Hematopoietic multipotent progenitor cell treated with erythropoietin and hydrocortisone succinate and interleukin-3 and kit ligand, for 15 days (in vitro differentiated cells): Measurements from ENCODE around the gene NR2C2.
A peak's percentile ranks its signal among the peaks of the same experiment; 100 is the strongest.

Experiments
- DNase-seq: peaks from one replicate; pipeline ENCODE4 v3.0.0-alpha.2; 2015; ENCODE audit warnings: low spot score

NR2C2 gene

DNA sequence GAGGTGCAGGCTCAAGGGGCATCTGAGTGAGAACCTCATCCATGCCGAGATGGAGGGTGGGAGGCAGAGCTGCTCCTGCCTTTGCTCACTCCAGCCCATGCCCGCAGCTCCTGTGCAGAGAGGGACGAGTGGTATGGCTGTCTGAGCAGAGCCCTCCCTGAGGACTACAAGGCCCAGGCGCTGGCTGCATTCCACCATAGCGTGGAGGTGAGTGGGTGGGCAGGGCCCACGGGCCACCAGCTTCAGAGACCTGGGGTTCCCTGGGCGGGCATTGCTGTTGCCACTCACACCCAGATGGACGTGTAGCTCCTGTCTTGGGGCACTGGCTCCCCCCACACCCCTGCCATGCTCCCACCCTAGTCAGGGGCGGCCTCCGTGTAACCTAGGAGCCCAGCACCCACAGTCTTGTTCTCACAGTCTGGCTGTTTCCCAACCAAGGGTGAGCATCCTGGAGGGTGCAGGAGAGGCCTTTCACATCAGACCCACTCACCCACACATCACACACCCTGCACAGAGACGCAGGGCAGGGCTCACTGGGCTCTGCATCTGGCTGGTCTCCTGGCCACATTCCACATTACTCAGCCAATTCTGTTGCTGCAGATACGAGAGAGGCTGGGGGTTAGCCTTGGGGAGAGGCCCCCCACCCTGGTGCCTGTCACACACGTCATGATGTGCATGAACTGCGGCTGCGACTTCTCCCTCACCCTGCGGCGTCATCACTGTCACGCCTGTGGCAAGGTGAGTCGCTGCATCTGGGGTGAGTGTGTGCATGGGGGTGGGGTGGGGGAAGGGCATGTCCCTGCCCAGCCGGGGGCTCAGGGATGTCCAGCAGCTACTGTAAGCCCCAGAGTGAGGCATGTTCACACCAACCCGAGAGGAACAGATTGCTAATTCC is 25.3 kb upstream of the NR2C2 start:
- DNase-seq, result no peak

DNA sequence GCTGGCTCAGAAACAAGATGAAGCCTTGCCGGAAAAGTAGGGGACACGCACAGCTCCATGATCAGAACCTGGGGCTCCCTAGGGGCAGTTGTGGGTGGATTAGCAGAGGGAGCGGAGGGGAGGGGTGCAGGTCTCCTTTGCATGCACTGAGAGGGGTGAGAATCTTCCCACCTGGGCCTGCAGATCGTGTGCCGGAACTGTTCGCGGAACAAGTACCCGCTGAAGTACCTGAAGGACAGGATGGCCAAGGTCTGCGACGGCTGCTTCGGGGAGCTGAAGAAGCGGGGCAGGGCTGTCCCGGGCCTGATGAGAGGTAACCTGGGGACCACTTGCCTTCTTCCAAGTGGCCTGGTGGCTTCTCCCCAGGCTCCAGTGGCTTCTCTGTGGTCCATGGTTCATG is 24.5 kb upstream of the NR2C2 start:
- no peak for DNase-seq

DNA sequence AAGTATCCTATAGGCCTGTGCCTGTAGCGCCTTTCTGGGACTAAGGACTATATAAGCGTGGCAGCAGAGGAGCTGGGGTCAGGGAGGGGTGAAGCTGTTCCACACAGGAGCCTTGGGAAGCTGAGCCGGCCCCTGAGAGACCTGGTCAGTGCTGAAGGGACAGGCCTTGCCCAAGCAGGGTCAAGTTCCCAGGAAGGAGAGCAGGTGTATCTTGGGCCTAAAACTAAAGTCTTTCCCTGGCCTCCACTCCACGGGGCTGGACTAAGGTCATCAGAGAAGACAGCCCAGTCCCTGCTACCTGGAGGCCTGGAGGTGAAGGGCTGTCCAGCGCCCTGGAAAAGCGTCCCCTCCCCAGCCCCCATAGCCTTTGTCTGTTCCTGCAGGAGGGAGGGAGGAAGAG is 23.9 kb upstream of the NR2C2 start:
- DNase-seq, result no peak

DNA sequence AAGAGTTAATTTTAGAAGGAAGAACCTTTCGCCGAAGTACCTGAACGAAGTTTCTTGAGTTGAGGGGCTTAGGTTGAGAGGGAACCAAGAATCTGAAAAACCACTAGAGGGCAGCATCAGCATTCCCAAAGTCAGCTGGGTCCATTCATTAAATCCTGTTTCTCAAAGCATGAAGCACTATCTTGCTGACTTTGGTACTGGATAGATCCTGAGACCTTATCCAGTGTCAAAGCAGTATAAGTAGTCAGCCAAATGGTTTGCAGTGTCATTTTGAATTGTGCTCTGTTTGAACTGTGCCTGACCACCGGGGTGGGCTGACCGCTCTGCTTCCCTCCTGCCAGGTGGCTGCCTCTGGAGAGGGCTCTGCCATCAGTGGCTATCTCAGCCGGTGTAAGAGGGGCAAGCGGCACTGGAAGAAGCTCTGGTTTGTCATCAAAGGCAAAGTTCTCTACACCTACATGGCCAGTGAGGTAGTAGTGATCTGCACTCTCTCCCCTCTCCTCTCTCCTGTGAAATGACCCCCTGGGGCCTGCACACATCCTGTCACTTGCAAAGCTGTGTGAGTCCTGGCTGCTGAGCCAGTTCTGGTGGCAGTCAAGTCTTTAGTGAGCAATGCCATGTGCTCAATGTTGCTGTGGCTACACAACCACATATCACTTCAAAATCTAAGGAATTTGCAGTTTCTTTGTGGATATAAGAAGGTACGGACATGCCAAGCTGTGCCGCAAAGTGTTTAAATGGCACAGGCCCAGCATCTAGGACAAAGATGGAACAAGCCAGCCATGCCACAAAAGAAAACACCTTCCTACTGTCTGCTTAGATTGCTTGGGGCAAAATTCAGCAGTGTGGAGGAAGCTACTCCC is 21.4 kb upstream of the NR2C2 start:
- peak; percentile 70 for DNase-seq

DNA sequence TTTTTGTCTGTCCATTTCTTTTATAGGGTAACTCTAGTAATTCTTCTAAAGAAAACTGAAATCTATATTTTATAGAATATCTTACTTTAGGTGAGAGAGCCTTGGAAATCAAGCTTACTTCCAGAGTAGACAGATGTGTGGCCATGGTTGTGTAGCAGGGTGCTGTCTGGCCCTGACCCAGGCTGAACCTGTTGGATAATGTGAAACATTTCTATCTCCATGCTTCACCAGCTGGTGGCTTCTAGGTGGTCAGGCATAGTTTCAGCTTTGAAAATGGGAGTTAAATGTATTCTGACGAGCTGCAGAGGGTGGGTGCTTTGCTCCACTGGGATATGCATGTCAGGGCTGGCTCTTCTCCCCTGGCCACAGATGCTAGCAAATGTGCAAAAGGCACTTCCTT is 20.8 kb upstream of the NR2C2 start:
- DNase-seq, result no peak

DNA sequence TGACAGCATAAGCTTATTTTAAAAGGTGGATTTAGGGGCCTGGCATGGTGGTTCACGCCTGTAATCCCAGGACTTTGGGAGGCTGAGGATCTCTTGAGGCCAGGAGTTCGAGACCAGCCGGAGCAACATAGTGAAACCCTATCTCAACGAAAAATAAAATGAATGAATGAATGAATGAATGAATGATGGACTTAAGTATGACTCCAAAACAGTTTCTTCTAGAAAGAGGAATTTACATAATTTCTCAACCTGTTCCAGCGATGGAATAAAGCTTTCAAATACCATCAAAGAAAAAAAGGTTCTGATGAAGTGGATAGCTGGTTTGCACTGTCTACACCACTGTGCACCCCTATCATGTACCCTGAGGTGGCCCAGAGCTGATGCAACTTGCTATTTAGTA is 20.1 kb upstream of the NR2C2 start:
- DNase-seq, result no peak

DNA sequence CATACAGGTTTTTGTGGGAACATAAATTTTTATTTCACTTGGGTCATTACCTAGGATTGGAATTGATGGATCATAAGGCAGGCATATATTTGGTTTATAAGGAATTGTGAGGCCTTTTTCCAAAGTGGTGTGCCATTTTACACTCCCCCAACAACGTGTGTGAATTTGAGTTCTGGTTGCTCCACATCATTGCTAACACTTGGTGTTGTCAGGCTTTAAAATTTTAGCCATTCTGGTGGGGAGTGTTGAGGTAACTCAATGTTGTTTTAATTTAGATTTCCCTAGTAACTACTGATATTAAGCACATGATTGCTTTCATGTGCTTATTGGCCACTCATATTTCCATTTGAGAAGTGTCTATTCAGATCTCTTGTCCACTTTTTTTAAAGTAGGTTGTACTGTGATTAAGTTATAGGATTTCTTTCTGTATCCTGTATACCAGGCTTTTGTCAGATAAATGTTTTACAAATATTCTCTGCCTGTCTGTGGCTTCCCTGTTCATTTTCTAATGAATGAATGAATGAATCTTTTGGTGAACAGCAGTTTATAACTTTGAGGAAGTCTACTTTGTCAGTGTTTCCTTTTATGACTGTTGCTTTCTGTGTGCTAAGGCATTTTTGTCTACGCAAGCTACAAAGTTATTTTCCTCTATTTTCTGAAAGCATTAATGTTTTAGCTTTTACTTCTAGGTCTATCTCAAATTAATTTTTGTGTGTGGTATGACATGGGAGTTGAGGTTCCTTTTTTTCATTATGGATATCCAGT is 17.9 kb upstream of the NR2C2 start:
- no peak for DNase-seq

DNA sequence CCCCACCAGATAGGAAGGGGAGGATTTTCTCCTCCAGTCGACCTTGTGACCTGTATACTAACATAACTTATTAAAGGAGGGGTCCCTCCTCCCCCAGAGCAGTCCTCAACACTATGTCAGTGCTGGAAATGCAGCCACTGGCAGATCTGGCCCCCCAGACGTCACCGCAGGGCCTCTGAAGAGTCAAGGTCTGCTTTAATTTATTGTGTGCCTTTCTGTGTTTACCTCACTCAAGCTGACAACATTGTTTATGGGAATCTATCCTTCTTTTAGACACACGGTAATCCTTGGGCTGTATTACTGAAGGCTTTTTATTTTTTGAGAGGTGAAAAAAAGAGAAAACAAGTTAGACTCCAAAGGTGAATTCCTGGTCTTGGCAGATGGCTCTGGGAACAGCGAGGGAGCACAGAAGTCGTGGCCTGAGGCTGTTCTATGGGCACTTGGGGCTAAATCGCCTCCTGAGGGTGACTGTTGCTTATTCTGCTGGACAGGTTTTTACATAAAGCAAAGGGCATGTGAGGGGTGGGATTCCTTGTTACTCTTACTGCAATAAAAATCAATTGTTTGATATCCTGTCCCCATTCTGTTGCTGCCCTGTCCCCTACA is 13.5 kb upstream of the NR2C2 start:
- DNase-seq, result no peak

DNA sequence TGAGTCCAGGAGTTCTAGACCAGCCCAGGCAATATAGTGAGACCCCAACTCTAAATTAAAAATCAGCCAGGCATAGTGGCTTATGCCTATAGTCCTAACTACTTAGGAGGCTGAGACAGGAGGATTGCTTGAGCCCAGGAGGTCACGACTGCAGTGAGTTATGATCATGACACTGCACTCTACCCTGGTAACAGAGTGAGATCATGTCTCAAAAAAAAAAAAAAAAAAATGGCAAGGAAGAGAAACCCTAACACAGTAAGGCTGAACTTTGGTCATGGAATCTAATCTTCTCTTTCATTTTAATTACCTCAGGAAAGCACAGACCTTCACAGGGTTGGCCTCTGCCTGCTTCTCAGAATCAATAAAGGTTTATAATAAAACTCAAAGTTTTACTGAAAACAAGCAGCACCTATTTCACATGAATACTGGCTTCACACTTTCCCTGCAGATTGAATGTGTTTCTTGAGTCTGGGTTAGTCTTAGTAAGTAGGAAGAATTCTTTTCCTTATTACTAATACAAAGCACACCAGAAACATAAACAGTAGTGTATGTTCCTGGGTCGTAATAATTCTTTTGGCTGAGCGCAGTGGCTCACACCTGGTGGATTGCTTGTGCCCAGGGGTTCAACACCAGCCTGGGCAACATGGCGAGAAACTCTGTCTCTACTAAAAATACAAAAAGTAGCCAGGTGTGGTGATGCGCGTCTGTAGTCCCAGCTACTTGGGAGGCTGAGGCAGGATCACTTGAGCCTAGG is 11.6 kb upstream of the NR2C2 start:
- DNase-seq, result no peak

DNA sequence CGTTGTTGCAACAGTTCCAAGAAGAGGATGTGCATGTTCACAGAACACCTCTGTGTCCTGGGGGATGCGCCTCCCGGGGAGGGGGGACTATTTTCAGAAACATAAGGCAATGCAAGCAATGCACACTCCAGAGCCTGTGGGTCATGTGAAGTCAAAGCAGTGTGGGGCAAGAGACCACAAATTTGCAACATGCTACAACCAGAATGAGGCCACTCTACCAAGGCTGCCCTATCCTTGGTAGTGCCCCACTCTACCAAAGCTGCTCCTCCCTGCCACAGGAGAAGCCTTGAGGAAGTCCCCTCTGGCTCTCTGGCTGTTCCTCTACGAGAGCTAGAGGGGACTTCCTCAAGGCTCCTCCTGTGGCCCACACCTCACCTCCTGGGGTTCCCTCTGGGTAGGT is 8.4 kb upstream of the NR2C2 start:
- no peak for DNase-seq

DNA sequence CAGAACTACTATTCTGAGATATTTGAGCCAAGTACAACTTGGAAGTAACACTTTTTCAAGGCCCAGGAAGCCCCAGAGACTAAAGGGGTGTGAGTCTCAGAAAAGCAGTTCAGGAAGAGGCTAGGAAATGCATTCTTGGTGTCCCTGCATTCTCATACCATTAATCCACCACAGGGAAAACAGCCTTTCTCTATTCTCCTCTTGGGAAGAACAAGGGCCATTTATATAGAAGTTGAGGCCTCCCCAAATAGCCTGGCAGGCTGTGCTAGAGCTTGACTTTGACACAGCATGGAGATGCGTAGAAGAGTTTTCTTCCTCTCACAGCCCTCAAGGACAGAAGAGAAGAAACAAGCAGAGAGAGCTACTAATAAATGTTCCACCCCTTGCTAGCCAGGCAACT is 5.5 kb upstream of the NR2C2 start:
- no peak for DNase-seq

DNA sequence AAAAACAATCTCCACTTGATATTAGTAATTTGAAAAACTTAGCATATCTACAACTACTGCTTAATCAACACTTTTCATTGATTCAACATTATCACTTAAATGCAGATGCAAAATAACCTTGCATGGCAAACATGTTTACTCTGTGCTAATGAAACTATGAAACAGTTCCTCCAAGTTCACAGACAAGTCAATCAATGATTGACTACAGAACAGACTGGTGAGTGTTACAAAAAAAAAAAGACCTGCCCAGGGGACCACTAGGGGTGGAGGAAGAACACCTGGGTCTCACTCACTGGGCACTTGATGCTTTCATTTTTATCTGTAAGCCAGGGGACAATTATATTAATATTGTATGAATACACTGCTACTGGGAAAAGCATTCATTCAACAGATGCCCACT is 4.3 kb upstream of the NR2C2 start:
- no peak for DNase-seq

DNA sequence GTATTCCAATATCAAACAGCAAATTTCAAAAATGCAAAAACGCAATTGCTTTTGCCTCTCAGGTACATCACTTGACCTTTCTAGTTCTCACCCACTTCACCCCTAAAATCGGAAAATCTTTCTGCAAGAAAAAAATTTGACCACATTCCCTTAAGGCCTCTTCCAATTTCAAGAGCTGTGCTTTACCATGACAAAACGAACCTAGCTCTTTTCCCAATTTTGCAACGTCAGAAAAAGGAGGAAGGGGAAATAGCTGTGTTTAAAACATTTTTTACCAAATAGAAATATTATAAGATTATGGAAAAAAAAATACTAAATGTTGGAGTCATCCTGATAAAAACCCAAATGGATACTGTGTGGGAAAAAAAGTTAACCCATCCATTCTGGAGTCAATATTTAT is 1.1 kb upstream of the NR2C2 start:
- no peak for DNase-seq

DNA sequence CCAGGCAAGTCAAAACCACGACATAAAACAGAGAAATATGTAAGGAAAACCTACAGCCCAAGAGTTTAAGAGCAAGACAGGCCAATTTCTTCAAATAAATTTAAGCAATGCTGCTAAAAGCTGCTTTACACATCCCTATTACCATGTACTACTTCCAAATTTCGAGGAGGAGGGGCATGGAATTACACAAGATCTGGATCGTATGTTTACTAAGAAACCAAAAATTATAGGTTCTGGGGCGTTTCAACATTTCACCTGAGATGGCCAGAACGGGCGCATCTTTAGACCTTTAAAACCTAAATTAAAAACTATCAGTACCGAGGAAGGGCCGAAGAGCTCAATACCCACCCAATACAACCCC is 664 bp upstream of the NR2C2 start:
- DNase-seq, result no peak

DNA sequence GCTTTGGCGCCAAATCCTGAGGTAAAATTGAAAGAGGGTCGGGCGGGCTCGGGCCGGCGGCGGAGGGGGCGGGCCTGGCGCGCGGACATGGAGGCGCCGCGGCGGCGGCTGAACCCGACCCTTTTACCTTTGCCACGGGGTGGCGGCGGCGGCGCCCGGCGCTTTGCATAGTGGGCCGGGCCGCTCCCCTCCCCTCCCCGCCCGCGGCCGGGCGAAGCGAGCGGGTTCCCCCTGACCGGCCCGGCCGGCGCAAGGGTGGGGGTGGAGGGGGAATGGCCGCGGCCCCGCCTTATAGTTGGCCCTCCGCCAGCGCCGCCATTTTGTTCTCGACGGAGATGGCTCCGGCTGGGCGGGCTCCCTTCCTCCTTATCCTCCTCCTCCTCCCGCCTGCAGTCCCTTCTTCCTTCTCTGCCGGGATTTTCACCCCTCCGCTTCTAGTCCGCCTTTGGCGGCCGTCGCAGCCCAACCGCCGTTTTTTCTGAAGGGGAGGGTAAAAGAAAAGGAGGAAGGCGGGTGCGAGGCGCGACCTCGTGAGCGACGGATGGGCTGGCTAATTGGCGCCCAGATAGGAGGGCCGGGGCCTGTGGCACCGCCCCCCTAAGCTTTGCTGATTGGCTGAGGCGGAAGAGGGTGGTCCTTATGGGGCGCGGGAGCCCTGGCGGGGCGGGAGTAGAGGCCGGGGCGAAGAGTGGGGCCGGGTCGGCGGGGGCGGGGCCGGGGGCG is 664 bp downstream of the NR2C2 start:
- DNase-seq, result peak; percentile 97

DNA sequence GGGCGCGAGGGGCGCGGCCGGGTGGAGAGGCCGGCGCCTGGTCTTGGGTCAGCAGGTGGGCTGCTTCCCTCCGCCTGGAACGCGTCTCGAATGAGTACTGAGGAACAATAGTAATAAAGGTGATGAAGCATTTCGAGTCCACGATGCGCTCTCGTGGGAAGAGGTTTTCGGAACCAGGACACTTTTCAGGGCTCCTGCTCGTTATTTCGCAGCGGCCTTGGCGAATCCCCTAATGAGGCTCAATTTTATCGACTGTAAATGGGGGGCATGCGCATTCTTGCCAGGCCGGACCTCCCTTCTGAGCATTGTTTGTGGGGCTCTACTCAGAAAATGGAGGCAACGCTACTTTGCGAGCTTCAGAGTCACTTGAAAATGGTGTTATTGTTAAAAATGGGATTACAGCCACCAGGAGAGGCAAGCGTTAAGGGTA is 1.2 kb downstream of the NR2C2 start:
- DNase-seq, result no peak

DNA sequence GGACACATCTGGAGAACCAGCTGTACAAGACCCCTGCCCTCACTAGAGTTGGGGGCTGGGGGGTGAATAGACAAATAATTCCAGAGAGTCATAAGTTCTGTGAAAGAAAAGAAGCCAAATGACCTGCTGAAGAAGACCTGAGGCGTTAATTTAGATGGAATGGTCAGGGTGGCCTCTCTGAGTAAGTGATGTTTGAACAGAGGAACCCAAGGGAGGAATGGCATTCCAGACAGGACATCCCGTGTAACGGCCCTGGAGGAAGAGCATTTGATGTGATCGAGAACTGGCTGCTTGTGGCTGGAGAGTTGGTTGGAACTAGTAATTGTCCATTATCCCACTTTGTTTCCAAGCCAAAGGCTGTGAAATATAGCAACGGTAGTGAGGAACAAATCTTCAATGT is 1.7 kb downstream of the NR2C2 start:
- no peak for DNase-seq

DNA sequence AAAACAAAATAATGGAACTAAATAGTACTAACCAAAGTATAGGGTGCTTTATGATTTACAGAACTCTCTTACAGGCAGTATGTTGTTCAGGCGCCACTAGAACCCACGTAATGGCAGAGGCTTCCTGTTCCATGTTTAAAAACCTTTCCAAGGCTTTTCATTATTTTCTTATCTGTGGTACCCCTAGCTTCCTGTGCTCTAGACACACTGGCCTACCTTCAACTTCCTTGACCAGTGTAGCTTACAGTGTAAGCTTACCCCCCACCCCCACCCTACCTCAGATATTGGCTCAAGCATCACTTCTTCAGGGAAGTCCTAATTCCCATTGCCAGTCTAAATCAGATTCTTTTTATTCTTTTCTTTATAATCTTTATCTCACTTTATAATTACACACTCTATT is 2.9 kb downstream of the NR2C2 start:
- no peak for DNase-seq

DNA sequence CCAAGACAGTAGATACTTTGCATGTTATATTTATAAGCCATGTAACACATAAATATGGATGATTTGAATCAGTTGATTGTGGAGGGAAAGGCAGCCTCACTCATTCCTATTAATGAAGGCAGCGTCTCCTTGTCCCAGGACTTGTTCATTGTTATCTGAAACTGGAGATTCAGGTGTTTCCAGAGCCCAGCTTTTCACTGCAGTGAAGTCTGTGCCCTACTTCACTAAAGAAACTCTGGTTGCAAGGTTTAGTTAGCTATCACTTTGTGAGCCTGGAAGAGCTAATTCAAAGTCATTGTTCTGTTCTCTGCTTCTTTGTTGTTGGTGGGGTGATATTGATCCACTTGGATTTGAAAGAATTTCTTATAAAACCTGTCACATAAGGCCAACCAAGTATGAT is 9.8 kb downstream of the NR2C2 start:
- no peak for DNase-seq

DNA sequence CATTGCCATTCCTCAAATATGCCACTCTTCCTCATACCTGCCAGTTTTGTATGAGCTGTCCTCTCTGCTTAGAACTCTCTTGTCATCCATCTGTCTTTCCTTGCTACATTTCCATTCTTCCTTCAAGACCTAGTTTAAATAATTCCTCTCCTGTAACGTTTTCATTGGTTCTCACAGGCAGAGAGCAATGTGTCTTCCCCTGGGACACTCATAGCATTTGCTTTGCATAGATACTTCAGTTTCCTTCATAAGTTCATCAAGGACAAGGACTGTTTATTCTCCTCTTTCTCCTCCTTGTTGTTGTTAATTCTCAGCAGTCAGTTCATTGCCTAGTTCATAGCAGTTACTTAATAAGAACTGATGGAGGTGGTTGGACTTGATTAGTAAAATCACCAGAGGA is 10.5 kb downstream of the NR2C2 start:
- DNase-seq, result no peak
